HG02840 (cell line): Measurements from ENCODE around the gene PSTPIP1.

Experiments
- ATAC-seq: cut with Tn5 transposase; IDR thresholded peaks from one replicate; pipeline ENCODE4 v1.9.1; 2021; ENCODE audit warnings: mild to moderate bottlenecking, moderate library complexity, moderate number of reproducible peaks; ENCODE audit not compliant: unreplicated experiment, low FRiP score

PSTPIP1 gene

DNA sequence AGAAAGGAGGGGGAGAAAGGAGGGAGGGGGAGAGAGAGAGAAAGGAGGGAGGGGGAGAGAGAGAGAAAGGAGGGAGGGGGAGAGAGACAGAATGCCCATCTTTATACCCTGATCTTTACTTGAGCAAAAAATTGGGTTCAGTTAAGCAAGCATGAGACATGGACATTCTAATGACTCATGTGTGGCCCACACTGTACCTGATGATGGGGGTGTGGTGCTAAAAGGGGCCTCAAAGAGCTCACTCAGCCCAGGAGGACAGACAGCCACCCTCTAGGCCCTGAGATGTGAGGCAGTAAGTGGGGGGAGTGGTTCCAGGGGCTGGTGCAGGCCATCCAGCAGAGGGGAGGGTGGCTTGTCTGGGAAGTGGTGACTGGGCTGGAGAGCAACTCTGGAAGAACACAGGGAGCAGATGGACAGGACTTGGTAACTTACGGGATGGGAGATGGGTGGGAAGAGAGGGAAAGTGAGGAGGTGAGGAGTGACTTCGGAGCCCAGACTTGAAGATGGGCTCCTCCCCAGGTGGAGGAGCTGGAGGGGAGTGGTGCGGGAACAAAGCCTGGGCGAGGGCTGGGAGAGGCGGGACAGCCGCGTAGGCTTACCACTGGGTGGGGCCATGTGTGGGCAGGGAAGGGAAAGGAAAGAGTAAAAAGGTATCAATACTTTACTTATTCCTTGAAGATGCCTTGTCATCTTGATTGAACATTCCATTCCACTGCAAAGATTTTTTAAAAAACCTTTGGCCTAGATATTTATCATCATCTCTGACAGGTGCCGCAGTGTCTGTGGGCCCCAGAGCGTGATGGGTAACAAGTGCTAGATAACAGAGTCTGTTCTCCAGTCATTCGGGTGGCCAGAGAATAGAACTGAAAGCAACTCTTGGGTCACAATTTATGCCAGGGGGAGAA is 43.6 kb downstream of the PSTPIP1 start:
- no peak for ATAC-seq

DNA sequence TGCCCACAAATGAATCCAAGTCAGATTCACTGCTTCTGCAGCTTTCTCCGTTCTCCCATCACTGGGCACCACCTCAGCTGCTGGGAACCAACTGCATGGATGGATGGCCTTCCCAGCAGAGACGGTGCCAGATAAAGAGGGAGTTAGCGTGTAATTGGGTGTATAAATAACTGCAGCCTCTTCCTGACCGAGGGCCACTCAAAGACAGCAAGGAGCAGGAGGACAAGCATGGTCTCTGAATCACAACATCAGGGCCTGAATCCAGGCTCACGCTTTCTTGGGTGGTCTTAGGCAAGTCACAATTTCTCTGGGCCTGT is 44.2 kb downstream of the PSTPIP1 start:
- no peak for ATAC-seq

DNA sequence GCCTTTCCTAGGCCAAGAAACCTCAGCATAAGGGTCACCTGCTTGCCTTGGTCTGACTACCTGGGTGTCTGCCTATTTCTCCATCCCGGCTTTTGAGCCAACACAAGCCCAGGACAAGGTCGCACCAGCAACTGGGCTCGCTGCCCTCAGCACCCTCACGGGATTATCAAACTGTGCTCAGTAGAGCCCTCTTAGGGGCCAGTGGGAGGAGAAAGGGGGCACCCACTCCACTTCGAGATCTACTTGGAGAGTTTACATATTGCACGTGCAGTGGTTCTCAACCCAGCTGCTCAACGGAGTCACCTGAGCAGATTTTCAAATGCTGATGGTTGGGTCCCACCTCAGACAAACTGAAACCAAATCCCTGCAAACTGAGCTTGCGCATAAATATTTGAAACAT is 44.9 kb downstream of the PSTPIP1 start:
- no peak for ATAC-seq

DNA sequence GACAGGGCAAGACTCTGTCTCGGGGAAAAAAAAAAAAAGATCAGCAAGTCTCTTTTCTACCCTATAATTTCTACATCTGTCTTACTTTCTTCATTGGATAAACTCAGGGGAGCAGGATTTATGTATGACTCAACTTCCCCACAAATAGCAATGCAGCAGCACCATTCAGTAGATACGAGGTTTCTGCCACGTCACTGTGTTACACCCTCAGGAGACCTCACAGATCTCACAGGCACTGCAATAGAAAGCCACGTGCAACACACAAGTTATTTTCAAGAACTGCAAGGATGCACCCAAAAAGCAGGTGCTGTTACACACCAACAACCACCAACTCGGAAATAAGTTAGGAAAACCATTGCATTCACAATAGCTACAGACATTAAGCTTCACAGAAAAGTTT is 45.7 kb downstream of the PSTPIP1 start:
- ATAC-seq: no peak

DNA sequence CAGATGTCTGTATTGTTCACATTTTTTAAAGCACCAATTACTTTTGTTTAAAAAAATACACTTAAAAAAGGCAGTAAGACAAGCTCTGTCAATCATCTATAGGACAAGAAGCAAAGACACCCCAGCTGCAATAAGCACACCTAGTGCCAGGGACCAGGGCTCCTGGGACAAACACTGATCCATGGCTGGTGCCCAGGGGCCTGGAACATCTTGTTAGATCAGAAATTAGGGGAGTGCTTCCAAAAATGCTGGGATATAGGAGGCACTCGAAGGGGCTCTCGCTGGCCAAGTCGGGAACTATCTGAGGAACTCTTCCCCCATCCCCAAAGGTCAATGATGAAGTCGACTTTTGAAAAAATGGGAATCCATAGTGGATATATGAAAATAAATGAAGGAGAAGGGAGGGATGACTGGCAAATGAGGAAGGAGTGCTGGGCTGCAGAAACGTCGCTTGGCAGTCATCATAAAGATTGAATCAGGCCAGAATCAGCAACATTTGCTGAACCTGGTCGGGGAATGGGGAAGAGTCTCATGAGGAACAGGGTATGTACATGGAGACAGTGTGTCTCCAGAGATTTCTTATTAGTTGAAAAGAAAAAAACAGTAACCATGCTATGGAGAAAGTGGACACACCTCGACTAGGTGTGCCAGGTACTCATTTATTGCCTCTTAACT is 47.5 kb downstream of the PSTPIP1 start:
- no peak for ATAC-seq

DNA sequence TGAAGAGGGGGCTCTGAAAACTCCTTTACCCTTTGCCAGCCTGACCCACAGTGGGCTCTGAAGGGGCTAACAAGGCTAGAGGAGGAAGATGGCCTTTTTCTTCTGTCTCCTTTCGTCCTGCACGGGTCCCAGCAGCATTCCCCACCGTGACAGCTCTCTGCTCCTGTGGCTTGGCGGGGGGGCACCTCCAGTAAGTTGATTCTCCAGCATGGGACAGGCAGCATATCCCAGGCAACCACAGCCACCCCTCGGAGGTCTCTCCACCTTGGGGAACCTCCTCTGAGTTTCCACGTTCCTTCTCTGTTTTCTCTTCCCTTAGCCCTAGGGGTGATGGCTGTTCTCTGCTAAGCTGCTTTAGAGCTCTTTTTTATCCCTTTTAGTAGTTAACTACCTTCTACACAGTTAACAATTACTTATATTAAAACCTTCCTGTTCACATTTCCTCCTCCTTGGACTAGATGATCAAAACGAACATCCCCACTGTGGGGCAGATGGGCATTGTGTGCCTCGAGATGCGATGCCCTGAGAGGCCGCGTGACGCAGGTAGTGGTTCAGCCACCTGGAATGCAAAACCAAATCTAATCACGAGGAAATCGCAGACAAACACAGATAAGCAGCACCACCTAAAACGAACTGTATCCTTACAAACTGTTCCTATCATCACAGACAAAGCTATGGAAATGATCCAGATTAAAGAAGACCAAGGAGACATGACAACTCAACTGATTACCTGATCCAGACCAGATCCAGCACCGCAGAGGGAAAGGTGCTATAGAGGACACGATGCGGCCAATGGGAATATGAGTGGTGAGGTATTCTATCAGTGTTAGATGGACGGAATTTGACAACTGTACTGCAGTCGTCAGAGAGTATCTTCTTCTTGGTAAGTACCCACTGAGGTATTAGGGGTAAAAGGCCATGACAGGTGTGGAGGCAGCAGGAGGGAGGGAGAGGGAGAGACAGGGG is 48.3 kb downstream of the PSTPIP1 start:
- ATAC-seq: no peak

GRCh38 chr15:77044228-77045042 is 49.5 kb downstream of the PSTPIP1 start:
- no peak for ATAC-seq

GRCh38 chr15:77045985-77046384 is 51.1 kb downstream of the PSTPIP1 start:
- no peak for ATAC-seq

GRCh38 chr15:77046704-77047412 is 51.9 kb downstream of the PSTPIP1 start:
- no peak for ATAC-seq

DNA sequence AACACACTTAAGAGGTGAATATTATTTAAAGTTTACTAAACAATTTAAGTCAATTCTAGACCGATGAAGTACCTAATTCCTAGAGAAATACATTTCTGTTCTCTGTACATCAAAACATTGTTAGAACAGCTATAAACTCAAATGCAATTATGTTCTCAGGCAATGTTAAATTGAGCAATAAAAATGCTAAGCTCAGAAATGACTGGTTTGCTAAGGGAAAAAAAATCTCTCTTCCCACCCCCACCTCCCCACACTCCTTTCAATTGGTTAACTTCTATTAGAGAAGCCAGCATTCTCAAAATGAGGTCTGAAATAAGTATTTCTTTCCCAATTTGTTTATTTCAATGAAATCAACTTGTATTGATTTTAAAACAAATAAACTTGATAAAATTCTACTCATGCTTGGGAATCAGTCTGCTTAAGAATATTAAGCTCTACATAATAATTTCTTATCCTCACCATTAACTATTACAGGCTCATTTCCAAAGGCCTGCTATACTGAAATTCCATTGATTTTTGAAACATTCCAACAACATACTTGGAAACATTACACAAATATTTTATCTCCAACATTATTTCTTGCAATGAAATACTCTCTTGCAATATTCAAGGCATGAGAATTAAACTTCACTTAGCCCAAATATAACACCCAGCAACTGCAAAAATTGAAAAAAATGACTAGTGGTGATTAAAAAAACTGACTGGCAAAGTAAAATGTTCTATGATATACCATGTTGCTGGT is 53.4 kb downstream of the PSTPIP1 start:
- no peak for ATAC-seq

DNA sequence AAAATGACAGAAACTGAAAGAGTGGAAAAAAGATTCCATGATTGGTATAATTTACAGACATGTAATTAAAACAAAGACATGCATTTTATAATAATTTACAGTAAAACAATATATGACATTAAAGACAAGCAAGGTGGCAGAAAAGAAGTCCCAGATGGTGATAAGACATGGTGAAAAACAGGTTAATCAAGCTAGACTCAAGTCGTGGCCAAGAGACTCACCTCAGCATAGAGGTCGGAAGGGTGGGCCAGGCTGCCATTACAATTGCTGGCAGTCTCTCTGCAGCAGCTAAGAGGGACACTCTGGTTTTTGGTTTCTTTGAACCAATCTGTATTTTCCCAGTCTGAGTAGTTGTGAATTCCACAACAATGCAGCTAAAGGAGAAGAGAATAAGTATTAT is 57.6 kb downstream of the PSTPIP1 start:
- no peak for ATAC-seq

DNA sequence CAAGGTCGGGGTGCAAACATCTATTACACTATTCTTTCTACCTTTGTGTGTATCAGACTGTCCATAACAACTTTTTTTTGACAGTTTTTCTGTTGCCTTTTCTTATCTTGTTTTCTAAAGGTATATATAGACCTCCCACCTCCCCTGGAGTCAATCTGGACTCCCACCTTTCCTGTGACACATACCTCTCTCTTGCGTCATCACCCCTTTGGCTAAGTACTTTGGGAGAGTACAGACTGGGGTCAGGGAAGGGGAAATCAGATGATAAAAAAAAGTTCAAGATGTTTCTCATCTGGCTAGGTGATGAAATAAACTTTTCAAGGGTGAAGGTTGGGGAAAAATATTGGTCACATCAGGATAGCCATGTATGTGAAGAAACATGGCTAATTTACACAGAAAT is 58.8 kb downstream of the PSTPIP1 start:
- ATAC-seq: no peak

- no peak for ATAC-seq
Measured at GRCh38 chr15:77057072-77057471, 62.1 kb downstream of the PSTPIP1 start.

DNA sequence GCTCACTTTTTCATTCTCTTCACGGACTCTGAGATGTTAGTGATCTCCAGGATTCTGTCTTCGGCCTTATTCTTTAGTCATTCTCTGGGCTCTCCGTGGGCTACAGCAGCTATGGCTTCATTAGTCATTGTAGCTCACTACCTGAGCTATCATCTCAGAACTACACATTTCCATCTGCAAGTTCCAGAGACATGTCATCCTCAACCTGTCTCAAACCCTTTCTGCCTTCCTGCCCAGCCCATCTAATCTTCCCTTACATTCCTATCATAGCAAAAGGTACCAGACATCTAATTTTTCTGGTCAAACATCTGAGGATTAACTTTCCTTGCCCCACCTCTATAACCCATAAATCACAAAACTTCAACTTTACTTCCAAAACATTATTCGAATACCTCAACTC is 62.8 kb downstream of the PSTPIP1 start:
- ATAC-seq: no peak

GRCh38 chr15:77058468-77058867 is 63.5 kb downstream of the PSTPIP1 start:
- no peak for ATAC-seq

- ATAC-seq: no peak
Measured at GRCh38 chr15:77059786-77060361, 64.9 kb downstream of the PSTPIP1 start.

GRCh38 chr15:77060546-77060945 is 65.6 kb downstream of the PSTPIP1 start:
- no peak for ATAC-seq

DNA sequence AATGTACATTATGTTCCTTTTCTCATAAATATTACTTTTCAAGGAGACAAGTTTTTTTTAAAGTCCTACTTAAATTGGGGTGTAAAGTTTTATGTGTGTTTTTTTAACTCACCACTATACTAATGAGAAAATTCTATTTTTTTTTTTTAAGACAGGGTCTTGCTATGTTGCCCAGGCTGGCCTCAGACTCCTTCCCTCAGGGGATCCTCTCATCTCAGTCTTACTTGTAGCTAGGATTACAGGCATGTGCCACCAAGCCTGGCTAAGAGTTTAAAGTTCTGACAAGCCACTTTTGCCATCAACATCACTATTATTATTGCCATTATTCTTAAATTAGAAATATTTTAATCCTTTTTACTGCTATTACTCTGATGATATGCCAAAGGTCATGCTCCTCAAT is 68.3 kb downstream of the PSTPIP1 start:
- no peak for ATAC-seq
